Measurements from ENCODE around the gene RPS2. TPM values are rescaled to one million over a fixed set of nuclear protein-coding genes. Genes with fewer than 3 reads are reported as not detected.

RPS2 gene
- total RNA-seq, 1 experiment from 2014 or later = 3,874 TPM

DNA sequence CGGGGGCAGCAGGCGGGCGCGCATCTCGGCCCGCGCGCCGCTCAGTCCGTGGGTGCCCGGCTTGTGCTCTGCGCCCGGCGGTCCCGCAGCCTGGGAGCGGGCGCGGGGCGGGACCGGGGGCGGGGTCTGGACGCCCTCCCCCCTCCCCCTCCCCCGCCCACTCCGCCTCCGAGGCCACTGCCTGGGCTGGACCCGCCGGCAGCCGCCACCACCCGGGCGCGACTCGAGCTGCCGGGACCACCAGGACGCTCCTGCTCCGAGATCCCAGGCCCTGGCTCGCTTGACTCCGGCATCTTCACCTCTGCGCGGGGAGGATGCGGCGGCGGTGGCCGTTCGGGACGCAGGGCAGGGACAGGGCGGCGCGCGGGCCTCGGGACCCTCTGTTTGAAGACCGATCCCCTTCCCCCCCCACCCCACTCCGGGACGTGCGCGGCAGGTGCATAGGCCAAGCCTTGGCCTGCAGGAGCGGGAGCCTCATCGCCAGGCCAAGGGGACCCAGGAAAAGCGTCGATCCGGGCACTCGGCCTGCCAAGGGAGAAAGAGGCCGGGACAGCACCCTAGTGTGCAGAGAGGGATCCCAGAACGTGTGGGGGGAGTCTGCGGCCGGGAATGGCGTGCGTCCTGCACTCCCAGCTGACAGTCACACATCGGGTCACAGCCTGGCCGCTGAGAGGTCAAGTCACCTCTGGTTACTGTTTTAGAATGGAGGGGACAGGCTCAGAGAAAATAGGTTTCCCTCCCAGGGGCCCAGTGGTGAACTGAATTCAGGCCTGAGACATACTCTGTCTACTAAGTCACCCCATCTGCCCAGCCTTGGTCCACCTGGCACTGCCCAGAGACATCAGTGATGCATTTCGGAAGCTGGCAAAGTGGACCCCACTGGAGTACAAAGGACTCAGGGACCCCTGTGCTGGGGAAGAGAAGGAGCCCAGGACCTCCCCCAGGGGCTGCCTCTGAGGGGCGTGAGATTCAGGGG lies 46.0 kb downstream of the RPS2 start, which contains the start of gene HS3ST6:
HS3ST6 (minus strand) TSS at position 65 of the 976 bp plus-strand sequence. CDS start 92 bp downstream, outside the sequence.
- no peak within 1 kb of the TSS for H2AK5ac ChIP-seq (ENCODE audit: insufficient read length, low read length)
- H3K4ac ChIP-seq (ENCODE audit: low read depth, low read length) = no peak within 1 kb of the TSS
- no peak within 1 kb of the TSS for H3K23ac ChIP-seq (ENCODE audit: insufficient read length, low read depth, low read length)
- no peak within 1 kb of the TSS for H2BK5ac ChIP-seq (ENCODE audit: insufficient read length, low read length)
- TF ChIP-seq, protein P1, sequence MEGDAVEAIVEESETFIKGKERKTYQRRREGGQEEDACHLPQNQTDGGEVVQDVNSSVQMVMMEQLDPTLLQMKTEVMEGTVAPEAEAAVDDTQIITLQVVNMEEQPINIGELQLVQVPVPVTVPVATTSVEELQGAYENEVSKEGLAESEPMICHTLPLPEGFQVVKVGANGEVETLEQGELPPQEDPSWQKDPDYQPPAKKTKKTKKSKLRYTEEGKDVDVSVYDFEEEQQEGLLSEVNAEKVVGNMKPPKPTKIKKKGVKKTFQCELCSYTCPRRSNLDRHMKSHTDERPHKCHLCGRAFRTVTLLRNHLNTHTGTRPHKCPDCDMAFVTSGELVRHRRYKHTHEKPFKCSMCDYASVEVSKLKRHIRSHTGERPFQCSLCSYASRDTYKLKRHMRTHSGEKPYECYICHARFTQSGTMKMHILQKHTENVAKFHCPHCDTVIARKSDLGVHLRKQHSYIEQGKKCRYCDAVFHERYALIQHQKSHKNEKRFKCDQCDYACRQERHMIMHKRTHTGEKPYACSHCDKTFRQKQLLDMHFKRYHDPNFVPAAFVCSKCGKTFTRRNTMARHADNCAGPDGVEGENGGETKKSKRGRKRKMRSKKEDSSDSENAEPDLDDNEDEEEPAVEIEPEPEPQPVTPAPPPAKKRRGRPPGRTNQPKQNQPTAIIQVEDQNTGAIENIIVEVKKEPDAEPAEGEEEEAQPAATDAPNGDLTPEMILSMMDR (conservative IDR thresholded peaks at IDR 0.05) = no peak
- H2AFZ ChIP-seq (ENCODE audit: low read length) = no peak within 1 kb of the TSS
- no peak within 1 kb of the TSS for H3K27ac Mint-ChIP-seq
- peak; percentile 29 for DNase-seq
- no peak within 1 kb of the TSS for H4K5ac ChIP-seq (ENCODE audit: insufficient read length, low read depth, low read length)
- H3K14ac ChIP-seq (ENCODE audit: insufficient read depth, low read length) = no peak within 1 kb of the TSS; the same call in 1 of the 2 replicates
- H3K79me1 ChIP-seq (ENCODE audit: insufficient read depth, low read depth, low read length, poor library complexity, severe bottlenecking) = no peaks in the 10 kb centered on the region
- H2BK20ac ChIP-seq (ENCODE audit: low read depth, low read length, poor library complexity, severe bottlenecking) = no peak within 1 kb of the TSS
- peaks cover 14 to 59% of the 10 kb centered on the region in 2 experiments for H3K4me1 Mint-ChIP-seq
- H4K8ac ChIP-seq (replicated peaks; ENCODE audit: insufficient read length, low read depth, low read length) = no peak within 1 kb of the TSS
- H3K4me3 Mint-ChIP-seq = peak within 1 kb of the TSS; percentile 17 to 74; a peak in 3 of 5 replicates
- H3K27me3 ChIP-seq (ENCODE audit: insufficient read depth, low read length) = peaks cover 43% of the 10 kb centered on the region
- H3T11ph ChIP-seq (ENCODE audit: low read length) = no peak within 1 kb of the TSS
- no peak within 1 kb of the TSS for H4K91ac ChIP-seq (ENCODE audit: insufficient read length, low read depth, low read length)
- H3K56ac ChIP-seq (ENCODE audit: insufficient read length, low read depth, low read length) = no peak within 1 kb of the TSS
- H3K23me2 ChIP-seq (ENCODE audit: insufficient read length, low read depth, low read length, poor library complexity, severe bottlenecking) = peaks cover 4% of the 10 kb centered on the region
- H3K27me3 Mint-ChIP-seq (ENCODE audit: low read depth) = peaks cover 92% of the 10 kb centered on the region
- no peak within 1 kb of the TSS for H3K18ac ChIP-seq (ENCODE audit: insufficient read length, low read depth, low read length)
- H3K4me2 ChIP-seq (ENCODE audit: insufficient read depth, insufficient read length, low read length) = peak within 1 kb of the TSS; percentile 54
- H3K9me3 Mint-ChIP-seq = peaks cover 2% of the 10 kb centered on the region in 2 experiments; a peak in 3 of 5 replicates
- H4K20me1 ChIP-seq (ENCODE audit: control insufficient read depth, insufficient read depth, insufficient read length) = no peaks in the 10 kb centered on the region
- no CpG with 5 or more reads among the region's 71 CpGs for WGBS (ENCODE audit: extremely low coverage, insufficient read length, low lambda C conversion rate)
- no peak within 1 kb of the TSS for H2BK12ac ChIP-seq (ENCODE audit: insufficient read length, low read depth, low read length)
- H3K9ac ChIP-seq (ENCODE audit: extremely low read depth, insufficient read length, low read length) = no peak within 1 kb of the TSS
- peaks cover 0 to 2% (median 0%) of the 10 kb centered on the region in 3 experiments; a peak in 1 of 7 replicates for H3K36me3 Mint-ChIP-seq (ENCODE audit: insufficient read depth in 1 of 3, low read depth in 3 of 3)
- no peak within 1 kb of the TSS for H3K27ac ChIP-seq (ENCODE audit: insufficient read length, low read depth, low read length)
- H3K4me1 ChIP-seq (ENCODE audit: insufficient read depth, low read length) = no peaks in the 10 kb centered on the region; the same call in 1 of the 2 replicates
- no peaks in the 10 kb centered on the region for H3K9me3 ChIP-seq (ENCODE audit: control insufficient read depth, low read depth, low read length)
- H3K79me2 ChIP-seq (ENCODE audit: insufficient read depth, low read length) = no peaks in the 10 kb centered on the region
- H2BK120ac ChIP-seq (ENCODE audit: low read depth, low read length, poor library complexity, severe bottlenecking) = no peak within 1 kb of the TSS
- no peak within 1 kb of the TSS for H2BK15ac ChIP-seq (ENCODE audit: low read depth, low read length)

Data from H9 (cell line).